ENCODE results near the gene ACOT8. TPM values are rescaled to one million over a fixed set of nuclear protein-coding genes. Genes with fewer than 3 reads are reported as not detected.
"Not testable (repeated sequence)": the region's sequence is repeated elsewhere in the genome, so short reads cannot be mapped to it uniquely, and the experiment has no call there.

ACOT8 gene
- 50.6 TPM for total RNA-seq

DNA sequence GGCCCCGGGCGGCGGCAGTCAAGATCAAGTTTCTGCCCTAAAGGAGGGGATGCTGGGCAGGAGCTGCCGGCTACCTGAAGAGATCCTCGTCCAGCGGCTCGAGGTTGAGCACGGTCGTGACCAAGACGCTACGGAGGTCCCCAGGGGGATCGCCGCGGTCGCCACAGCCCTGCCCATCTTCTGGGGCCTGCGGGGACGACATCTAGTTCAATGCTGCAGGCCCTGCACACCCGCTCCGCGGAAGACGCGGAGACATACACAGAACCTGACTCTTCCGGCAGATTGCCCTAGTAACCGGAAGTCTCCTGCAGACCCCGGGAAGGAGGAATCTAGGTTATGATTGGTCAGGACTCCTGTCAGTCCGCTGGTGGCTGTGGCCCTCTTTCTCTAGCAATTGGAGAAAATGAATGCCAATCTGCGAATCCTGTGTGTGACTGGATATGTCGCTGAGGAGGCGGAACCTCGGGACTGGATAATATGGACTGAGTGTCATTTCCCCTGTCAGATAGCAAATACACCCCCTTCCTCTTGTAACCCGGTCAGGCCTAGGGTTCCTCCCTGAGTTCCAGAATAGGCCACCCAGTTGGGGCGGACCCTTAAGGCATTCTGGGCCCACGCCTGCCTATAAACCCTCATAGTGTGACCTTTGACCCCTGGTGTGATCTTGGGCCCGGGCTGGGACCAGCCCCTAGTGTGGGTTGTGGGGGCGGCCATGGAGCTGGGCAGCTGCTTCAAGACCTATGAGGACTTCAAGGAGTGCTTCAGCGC is at the start of gene ACOT8, which contains the start of gene ZSWIM3:
Gene ACOT8 (minus strand): TSS at position 279 of the 768 bp plus-strand sequence. CDS start 77 bp downstream, at position 202.
Gene ZSWIM3 (plus strand): TSS at position 501 of the 768 bp plus-strand sequence. CDS start 212 bp downstream, at position 713.
- Histone ChIP-seq H3K36me3 (peaks cover 0 to 14% of the 10 kb centered on the region in 2 donors), H3K9me3 (no peaks in the 10 kb centered on the region), H3K27ac (peak within 1 kb of the TSS; percentile 63), H3K4me1 (peaks cover 43% of the 10 kb centered on the region), H3K4me3 (peak within 1 kb of the TSS; percentile 74 to 83), H3K27me3 (no peaks in the 10 kb centered on the region)
- peak in 1 of 2 donors; percentile 98 for DNase-seq (ENCODE audit: extremely low spot score in 2 of 2)
- intact Hi-C loops (cut with DNase I) = no loop called here
- TF ChIP-seq POLR2AphosphoS5 (IDR thresholded peaks at IDR 0.05; ENCODE audit: insufficient read depth in 1 of 2, low read depth in 1 of 2) (peak; percentile 83 to 95), POLR2A (IDR thresholded peaks at IDR 0.05) (peak in 1 of 2 donors; percentile 56)
- TF ChIP-seq, protein P1, sequence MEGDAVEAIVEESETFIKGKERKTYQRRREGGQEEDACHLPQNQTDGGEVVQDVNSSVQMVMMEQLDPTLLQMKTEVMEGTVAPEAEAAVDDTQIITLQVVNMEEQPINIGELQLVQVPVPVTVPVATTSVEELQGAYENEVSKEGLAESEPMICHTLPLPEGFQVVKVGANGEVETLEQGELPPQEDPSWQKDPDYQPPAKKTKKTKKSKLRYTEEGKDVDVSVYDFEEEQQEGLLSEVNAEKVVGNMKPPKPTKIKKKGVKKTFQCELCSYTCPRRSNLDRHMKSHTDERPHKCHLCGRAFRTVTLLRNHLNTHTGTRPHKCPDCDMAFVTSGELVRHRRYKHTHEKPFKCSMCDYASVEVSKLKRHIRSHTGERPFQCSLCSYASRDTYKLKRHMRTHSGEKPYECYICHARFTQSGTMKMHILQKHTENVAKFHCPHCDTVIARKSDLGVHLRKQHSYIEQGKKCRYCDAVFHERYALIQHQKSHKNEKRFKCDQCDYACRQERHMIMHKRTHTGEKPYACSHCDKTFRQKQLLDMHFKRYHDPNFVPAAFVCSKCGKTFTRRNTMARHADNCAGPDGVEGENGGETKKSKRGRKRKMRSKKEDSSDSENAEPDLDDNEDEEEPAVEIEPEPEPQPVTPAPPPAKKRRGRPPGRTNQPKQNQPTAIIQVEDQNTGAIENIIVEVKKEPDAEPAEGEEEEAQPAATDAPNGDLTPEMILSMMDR (IDR thresholded peaks at IDR 0.05) = no peak

DNA sequence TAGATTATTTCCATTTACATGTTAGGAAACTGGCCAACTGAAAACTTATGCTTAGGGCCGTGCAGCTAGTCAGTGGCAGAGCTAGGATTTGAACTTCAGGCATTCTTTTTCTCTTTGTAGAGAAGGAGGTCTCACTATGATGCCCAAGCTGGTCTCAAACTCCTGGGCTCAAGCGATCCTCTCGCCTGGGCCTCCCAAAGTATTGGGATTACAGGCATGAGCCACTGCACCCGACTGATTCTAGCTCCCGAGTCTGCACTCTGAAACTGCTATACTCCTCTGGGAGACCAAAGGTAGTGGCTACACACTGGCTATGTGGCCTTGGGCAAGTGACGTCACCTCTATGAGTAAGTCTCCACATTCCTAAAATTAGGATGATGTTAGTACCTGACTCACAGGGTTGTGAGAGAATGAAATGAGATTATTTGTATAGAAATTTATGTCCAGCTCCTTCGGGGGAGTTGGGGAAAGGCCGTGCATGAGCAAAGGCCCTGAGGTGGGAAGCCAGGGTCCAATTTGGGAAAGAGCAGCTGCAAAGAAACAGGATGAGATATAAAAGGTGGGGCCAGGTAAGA is 48.4 kb upstream of the ACOT8 start:
- Histone ChIP-seq H3K4me1 (peaks cover 12% of the 10 kb centered on the region), H3K9me3 (no peaks in the 10 kb centered on the region), H3K27ac (no peak overlapping the region), H3K4me3 (no peak overlapping the region), H3K36me3 (peaks cover 0 to 12% of the 10 kb centered on the region in 2 donors), H3K27me3 (no peaks in the 10 kb centered on the region)
- intact Hi-C loops (cut with DNase I) = no loop called here
- no peak for DNase-seq (ENCODE audit: extremely low spot score in 2 of 2)
- TF ChIP-seq, protein P1 (IDR thresholded peaks at IDR 0.05) = no peak
- TF ChIP-seq POLR2A (IDR thresholded peaks at IDR 0.05) = no peak
- no peak for TF ChIP-seq POLR2AphosphoS5 (IDR thresholded peaks at IDR 0.05; ENCODE audit: insufficient read depth in 1 of 2, low read depth in 1 of 2)

DNA sequence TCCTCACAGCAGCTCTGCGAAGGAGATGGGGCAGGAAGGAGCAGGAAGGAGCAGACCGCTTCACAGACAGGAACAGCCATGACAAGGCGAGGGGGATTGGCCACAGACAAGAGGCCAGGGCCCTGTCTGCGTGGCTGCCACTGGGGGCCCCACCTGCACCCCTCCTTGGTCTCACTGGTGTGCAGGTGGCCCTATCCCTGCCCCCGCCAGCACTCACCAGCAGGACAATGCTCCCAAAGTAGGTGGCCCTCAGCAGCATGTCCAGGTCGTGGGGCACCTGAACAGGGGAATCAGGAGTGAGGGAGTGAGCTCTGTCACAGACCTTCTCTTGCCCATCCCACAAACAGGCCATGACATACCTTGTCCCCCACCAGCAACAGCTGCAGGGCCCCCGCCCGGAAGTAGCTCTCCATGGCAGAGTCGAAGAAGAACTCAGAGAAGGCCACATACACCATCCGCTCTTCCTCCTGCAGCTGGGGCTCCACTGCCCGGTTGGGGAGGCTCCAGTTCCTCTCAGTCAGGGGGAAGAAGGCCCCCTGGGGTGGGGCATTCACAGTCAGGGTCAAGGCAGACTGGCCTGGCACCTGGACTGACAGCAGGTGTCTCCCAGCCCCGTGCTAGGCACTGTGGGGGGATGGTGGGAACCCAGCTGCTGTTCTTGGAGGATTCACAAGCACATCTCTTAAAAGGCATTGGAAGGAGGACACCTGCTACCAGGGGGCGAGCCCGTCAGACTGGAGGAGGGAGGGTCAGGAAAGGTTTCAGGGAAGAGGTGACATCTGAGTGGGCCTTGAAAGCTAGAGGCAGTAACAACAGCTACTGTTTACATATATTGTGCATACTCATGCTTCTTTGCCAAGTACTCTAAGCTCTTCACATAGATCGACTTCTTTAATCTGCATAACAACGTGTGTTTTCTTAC is 47.7 kb upstream of the ACOT8 start:
- no peak for DNase-seq (ENCODE audit: extremely low spot score in 2 of 2)
- TF ChIP-seq POLR2A (IDR thresholded peaks at IDR 0.05) (no peak), POLR2AphosphoS5 (IDR thresholded peaks at IDR 0.05; ENCODE audit: insufficient read depth in 1 of 2, low read depth in 1 of 2) (no peak)
- TF ChIP-seq, protein P1 (IDR thresholded peaks at IDR 0.05) = no peak
- Histone ChIP-seq H3K4me1 (peaks cover 5% of the 10 kb centered on the region), H3K27me3 (no peaks in the 10 kb centered on the region), H3K27ac (no peak overlapping the region), H3K9me3 (no peaks in the 10 kb centered on the region), H3K4me3 (no peak overlapping the region), H3K36me3 (peaks cover 0 to 12% of the 10 kb centered on the region in 2 donors)
- intact Hi-C loops (cut with DNase I) = no loop called here

DNA sequence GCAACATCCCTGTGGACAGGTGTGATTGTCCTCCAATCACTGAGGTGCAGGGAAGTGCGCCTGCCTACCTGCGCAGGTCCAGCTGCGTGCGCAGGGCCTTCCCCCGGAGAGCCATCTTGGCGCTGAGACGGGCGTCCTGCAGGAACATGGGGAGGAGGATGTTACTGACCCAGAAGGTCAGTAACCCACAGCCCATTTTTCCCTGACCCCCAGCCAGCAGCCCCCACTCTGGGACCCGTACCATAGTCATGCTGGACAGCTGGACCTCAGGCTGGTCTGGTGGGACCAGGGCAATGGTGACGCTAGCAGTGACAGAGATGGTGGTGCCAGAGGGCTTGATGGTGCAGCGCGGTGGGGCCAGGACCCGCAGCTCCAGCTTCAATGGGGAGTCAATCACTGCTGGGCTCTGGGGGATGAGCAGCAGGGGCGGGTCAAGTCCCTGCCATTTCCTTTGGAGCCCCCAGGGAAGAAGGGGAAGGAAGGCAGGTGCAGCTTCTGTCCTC is 45.1 kb upstream of the ACOT8 start:
- DNase-seq (ENCODE audit: extremely low spot score in 2 of 2) = no peak
- TF ChIP-seq, protein P1 (IDR thresholded peaks at IDR 0.05) = no peak
- TF ChIP-seq POLR2A (IDR thresholded peaks at IDR 0.05) (no peak), POLR2AphosphoS5 (IDR thresholded peaks at IDR 0.05; ENCODE audit: insufficient read depth in 1 of 2, low read depth in 1 of 2) (no peak)
- intact Hi-C loops (cut with DNase I) = no loop called here
- Histone ChIP-seq H3K4me3 (no peak overlapping the region), H3K27me3 (no peaks in the 10 kb centered on the region), H3K4me1 (no peaks in the 10 kb centered on the region), H3K27ac (no peak overlapping the region), H3K36me3 (peaks cover 0 to 21% of the 10 kb centered on the region in 2 donors), H3K9me3 (no peaks in the 10 kb centered on the region)

DNA sequence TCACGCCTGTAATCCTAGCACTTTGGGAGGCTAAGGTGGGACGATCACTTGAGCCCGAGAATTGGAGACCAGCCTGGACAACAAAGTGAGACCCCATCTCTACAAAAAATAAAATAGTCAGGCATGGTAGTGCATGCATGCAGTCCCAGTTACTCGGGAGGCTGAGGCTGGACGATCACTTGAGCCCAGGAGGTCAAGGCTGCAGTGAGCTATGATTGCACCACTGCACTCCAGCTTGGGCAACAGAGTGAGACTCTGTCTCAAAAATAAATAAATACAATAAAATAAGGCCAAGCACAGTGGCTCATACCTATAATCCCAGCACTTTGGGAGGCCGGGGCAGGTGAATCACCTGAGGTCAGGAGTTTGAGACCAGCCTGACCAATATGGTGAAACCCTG is 44.1 kb upstream of the ACOT8 start:
- H3K4me1 ChIP-seq; H3K27me3 ChIP-seq; H3K4me3 ChIP-seq; DNase-seq (ENCODE audit: extremely low spot score in 2 of 2); H3K9me3 ChIP-seq; intact Hi-C loops (cut with DNase I); H3K27ac ChIP-seq: not testable (repeated sequence)
- H3K36me3 ChIP-seq = peaks cover 0 to 28% of the 10 kb centered on the region in 2 donors
